Neural cell (in vitro differentiated cells): ENCODE results near the gene MACROD1.

Experiments
- CTCF ChIP-seq: fragments of 450-650 bp; IDR thresholded peaks from 2 replicates; pipeline ENCODE4 v1.5.1; 2014; ENCODE audit warnings: antibody characterized with exemption, mild to moderate bottlenecking, moderate library complexity; ENCODE audit not compliant: poor library complexity, severe bottlenecking
- EP300 ChIP-seq: fragments of 450-650 bp; conservative IDR thresholded peaks from 2 replicates; pipeline ENCODE4 v1.6.1; 2014; ENCODE audit warnings: antibody characterized with exemption, mild to moderate bottlenecking, moderate library complexity; ENCODE audit not compliant: poor library complexity, severe bottlenecking
- EZH2 ChIP-seq: fragments of 200-600, 300-800 bp; shearing (Covaris generic), sonication (generic); IDR thresholded peaks from 2 replicates; pipeline ENCODE4 v1.6.1; 2014; ENCODE audit warnings: antibody characterized with exemption, low read length, borderline replicate concordance, mild to moderate bottlenecking; ENCODE audit not compliant: insufficient read depth, poor library complexity, severe bottlenecking
- POLR2AphosphoS5 ChIP-seq: IDR thresholded peaks from 2 replicates; pipeline ENCODE4 v1.6.1; 2012
- RAD21 ChIP-seq: fragments of 450-650 bp; conservative IDR thresholded peaks from 2 replicates; pipeline ENCODE4 v1.6.1; 2014; ENCODE audit warnings: antibody characterized with exemption, mild to moderate bottlenecking, moderate library complexity
- REST ChIP-seq: IDR thresholded peaks from 2 replicates; pipeline ENCODE4 v1.6.1; 2012; ENCODE audit warnings: borderline replicate concordance
- SMC3 ChIP-seq: fragments of 450-650 bp; conservative IDR thresholded peaks from 2 replicates; pipeline ENCODE4 v1.6.1; 2014; ENCODE audit warnings: antibody characterized with exemption, mild to moderate bottlenecking, moderate library complexity; ENCODE audit not compliant: poor library complexity
- TAF1 ChIP-seq: IDR thresholded peaks from 2 replicates; pipeline ENCODE4 v1.6.1; 2012; ENCODE audit warnings: low read depth

- no peak for TF ChIP-seq CTCF
- no peak for TF ChIP-seq REST
- no peak for TF ChIP-seq TAF1
- TF ChIP-seq EZH2, result no peak
- TF ChIP-seq POLR2AphosphoS5, result no peak
- peak; percentile 8 for TF ChIP-seq SMC3
- TF ChIP-seq RAD21, result no peak
- no peak for TF ChIP-seq EP300
Measured at GRCh38 chr11:64028398-64029115, 137.4 kb downstream of the MACROD1 start.
